SH-SY5Y (cell line): Measurements from ENCODE around the gene GSTM4.

ENCODE experiments used
- GATA2 ChIP-seq: IDR thresholded peaks from 2 replicates; pipeline ENCODE4 v1.6.1; 2011; ENCODE audit warnings: mild to moderate bottlenecking, low read depth, low read length
- GATA3 ChIP-seq: IDR thresholded peaks from 2 replicates; pipeline ENCODE4 v1.6.1; 2011; ENCODE audit warnings: low read depth, mild to moderate bottlenecking, low read length, moderate library complexity

DNA sequence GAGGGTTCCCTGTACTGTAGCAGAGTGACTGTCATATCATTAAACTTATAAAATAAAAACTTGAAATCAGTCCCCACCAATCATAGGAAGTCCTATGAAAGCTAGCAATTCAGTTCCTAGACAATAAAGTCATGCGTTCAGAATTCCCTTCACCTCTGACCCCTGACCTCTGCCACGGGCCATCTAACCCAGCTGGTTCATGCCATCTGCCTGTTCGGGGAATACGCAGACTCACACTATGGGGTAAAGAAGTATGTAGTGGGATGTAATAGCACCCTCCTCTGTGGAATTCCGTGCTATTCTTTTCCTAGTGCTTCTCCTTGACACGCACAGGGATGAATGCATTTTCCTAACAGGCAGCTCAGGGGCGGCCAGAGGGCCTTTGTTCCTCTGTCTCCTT, 2.1 kb downstream of the GSTM4 start:
- TF ChIP-seq GATA2 = no peak
- no peak for TF ChIP-seq GATA3
